D341Med (cell line): ENCODE measurements around the gene KSR1.

Experiments
- DNase-seq: peaks from one replicate; pipeline ENCODE4 v3.0.0; 2012; ENCODE audit warnings: low spot score

The KSR1 gene

GRCh38 chr17:27514595-27515413 is 58.6 kb downstream of the KSR1 start:
- DNase-seq = no peak

GRCh38 chr17:27518048-27518447 is 61.8 kb downstream of the KSR1 start:
- peak; percentile 75 for DNase-seq

GRCh38 chr17:27518545-27519521 is 62.6 kb downstream of the KSR1 start:
- peak; percentile 33 for DNase-seq

GRCh38 chr17:27519550-27519949 is 63.3 kb downstream of the KSR1 start:
- DNase-seq = no peak

GRCh38 chr17:27520491-27521185 is 64.4 kb downstream of the KSR1 start:
- peak; percentile 72 for DNase-seq

GRCh38 chr17:27521281-27522027 is 65.2 kb downstream of the KSR1 start:
- no peak for DNase-seq

GRCh38 chr17:27522028-27522635 is 65.9 kb downstream of the KSR1 start:
- DNase-seq = no peak

GRCh38 chr17:27523712-27524111 is 67.5 kb downstream of the KSR1 start:
- DNase-seq = no peak

- no peak for DNase-seq
These were observed 68.3 kb downstream of the KSR1 start for GRCh38 chr17:27524594-27524993.

- DNase-seq = no peak
These were observed 69.1 kb downstream of the KSR1 start for GRCh38 chr17:27525316-27525715.

- DNase-seq = no peak
These were observed 69.8 kb downstream of the KSR1 start for GRCh38 chr17:27525836-27526603.

- DNase-seq = no peak
These were observed 70.4 kb downstream of the KSR1 start for GRCh38 chr17:27526604-27527002.

GRCh38 chr17:27529230-27529796 is 73.1 kb downstream of the KSR1 start:
- peak; percentile 84 for DNase-seq

- DNase-seq = no peak
These were observed 74.6 kb downstream of the KSR1 start for GRCh38 chr17:27530764-27531391.

- DNase-seq = no peak
These were observed 75.3 kb downstream of the KSR1 start for GRCh38 chr17:27531469-27531961.

GRCh38 chr17:27532269-27533263 is 76.3 kb downstream of the KSR1 start:
- DNase-seq = no peak

GRCh38 chr17:27533874-27534815 is 77.9 kb downstream of the KSR1 start:
- no peak for DNase-seq
